GM12892 (cell line): ENCODE results near the gene ACTN1.

ENCODE experiments used
- POLR2A ChIP-seq: IDR thresholded peaks from 2 replicates; pipeline ENCODE4 v1.6.1; 2011; ENCODE audit warnings: low read depth, low read length, control low read depth
- POLR2AphosphoS5 ChIP-seq: IDR thresholded peaks from 2 replicates; pipeline ENCODE4 v1.6.1; 2011; ENCODE audit warnings: low read depth, low read length, control low read depth
- TAF1 ChIP-seq: IDR thresholded peaks from 2 replicates; pipeline ENCODE4 v1.6.1; 2011; ENCODE audit warnings: low read depth, mild to moderate bottlenecking, control low read depth, low read length, borderline replicate concordance

DNA sequence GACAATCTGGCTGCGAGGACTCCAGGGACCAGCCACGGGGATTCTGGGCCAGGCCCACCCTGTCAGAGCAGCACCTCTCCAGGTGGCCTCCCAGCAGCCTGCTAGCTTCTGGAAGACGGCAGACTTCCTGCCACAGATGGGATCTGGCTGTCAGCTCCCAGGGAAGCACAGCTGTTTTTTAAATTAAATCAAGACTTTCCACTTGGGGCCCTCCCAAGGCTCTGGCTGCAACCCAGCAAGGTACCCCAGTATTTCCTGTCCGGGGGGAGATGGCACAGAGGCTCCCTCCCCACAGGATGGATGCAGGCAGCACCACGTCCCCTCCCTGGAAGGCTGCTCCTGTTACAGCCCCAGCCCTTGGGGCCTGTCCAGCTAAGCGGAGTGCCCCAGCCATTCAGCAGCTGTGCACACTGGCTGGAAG, 56.9 kb downstream of the ACTN1 start:
- TF ChIP-seq POLR2AphosphoS5 (no peak), POLR2A (no peak), TAF1 (no peak)
